ENCODE measurements around the gene TBX22.
"Not testable (repeated sequence)": the region's sequence is repeated elsewhere in the genome, so short reads cannot be mapped to it uniquely, and the experiment has no call there.

TBX22 gene

DNA sequence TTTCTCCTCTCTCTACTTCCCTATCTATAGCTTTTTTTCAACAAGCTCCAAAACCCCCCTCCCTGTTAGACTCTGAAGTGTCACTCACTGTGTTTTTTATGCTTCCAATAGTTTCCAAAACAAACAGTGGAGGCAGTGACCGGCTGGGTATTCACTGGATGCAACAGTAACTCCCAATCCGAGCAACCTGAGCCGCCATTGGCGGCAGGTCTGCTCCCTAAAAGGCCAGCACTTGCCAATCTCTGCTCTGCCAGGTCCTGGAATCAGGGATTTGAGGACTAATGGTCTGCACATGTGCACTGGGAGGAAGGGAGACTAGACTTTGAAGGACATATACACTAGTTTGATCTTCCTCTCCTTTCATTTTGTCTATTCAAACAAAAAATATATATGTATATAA lies 7.1 kb downstream of the TBX22 start:
- no peak overlapping the region for H3K4me3 ChIP-seq (ENCODE audit: severe bottlenecking)

DNA sequence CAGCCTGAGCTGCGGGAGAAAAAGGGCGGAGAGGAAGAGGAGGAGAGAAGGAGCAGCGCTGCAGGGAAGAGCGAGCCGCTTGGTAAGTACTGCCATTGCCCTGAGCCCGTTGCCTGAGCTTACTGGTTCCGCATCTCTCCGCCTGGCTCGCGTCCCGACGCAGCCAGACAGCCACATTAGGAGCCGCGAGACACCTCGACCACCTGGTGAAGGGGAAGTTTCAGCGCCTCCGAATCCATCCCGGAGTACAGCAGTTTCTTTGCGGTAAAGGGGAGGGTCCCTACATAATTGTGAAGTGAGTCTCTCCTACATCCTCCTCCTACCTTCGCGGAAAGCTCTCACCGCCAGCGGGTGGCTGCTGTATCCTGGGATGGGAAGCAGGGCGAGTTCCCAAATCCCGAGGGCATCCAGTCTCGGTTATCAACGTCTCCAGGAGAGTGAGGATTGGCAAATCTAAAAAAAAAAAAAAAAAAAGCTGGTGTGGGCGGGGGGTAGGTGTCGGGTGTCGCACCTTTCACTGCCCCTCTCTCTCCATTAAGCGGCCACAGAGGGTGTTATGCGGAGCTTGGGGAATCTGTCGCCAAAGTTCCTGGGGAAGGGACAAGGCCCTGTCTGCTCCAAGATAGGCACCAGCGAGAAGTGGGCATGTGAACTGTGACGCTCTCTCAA lies 7.9 kb downstream of the TBX22 start:
- H3K9me3 ChIP-seq (ENCODE audit: severe bottlenecking): no peaks in the 10 kb centered on the region
- H3K4me1 ChIP-seq (ENCODE audit: insufficient read depth, poor library complexity, severe bottlenecking): no peaks in the 10 kb centered on the region
- TF ChIP-seq, protein P1, sequence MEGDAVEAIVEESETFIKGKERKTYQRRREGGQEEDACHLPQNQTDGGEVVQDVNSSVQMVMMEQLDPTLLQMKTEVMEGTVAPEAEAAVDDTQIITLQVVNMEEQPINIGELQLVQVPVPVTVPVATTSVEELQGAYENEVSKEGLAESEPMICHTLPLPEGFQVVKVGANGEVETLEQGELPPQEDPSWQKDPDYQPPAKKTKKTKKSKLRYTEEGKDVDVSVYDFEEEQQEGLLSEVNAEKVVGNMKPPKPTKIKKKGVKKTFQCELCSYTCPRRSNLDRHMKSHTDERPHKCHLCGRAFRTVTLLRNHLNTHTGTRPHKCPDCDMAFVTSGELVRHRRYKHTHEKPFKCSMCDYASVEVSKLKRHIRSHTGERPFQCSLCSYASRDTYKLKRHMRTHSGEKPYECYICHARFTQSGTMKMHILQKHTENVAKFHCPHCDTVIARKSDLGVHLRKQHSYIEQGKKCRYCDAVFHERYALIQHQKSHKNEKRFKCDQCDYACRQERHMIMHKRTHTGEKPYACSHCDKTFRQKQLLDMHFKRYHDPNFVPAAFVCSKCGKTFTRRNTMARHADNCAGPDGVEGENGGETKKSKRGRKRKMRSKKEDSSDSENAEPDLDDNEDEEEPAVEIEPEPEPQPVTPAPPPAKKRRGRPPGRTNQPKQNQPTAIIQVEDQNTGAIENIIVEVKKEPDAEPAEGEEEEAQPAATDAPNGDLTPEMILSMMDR (IDR thresholded peaks at IDR 0.05; ENCODE audit: poor library complexity, severe bottlenecking): no peak
- ATAC-seq (ENCODE audit: low read depth): no peak
- H3K27me3 ChIP-seq (ENCODE audit: insufficient read depth, poor library complexity, severe bottlenecking): no peaks in the 10 kb centered on the region
- H3K36me3 ChIP-seq (ENCODE audit: low read depth): no peaks in the 10 kb centered on the region
- no peak for DNase-seq (ENCODE audit: low spot score)
- no peak overlapping the region for H3K27ac ChIP-seq (ENCODE audit: poor library complexity, severe bottlenecking)
- H3K4me3 ChIP-seq (ENCODE audit: severe bottlenecking): no peak overlapping the region

More for the DNA sequence above, 7.1 kb downstream of the TBX22 start:
- Histone ChIP-seq H3K9me3 (ENCODE audit: severe bottlenecking) (no peaks in the 10 kb centered on the region), H3K4me1 (ENCODE audit: insufficient read depth, poor library complexity, severe bottlenecking) (no peaks in the 10 kb centered on the region), H3K36me3 (ENCODE audit: low read depth) (no peaks in the 10 kb centered on the region), H3K27me3 (ENCODE audit: insufficient read depth, poor library complexity, severe bottlenecking) (no peaks in the 10 kb centered on the region), H3K27ac (ENCODE audit: poor library complexity, severe bottlenecking) (no peak overlapping the region)
- DNase-seq (ENCODE audit: low spot score) (no peak), ATAC-seq (ENCODE audit: low read depth) (no peak)
- TF ChIP-seq, protein P1 (IDR thresholded peaks at IDR 0.05; ENCODE audit: poor library complexity, severe bottlenecking): no peak

GRCh38 chrX:80026116-80026515 lies 11.6 kb downstream of the TBX22 start:
- no peak for DNase-seq (ENCODE audit: low spot score)
- no peak overlapping the region for H3K27ac ChIP-seq (ENCODE audit: poor library complexity, severe bottlenecking)
- no peaks in the 10 kb centered on the region for H3K27me3 ChIP-seq (ENCODE audit: insufficient read depth, poor library complexity, severe bottlenecking)
- H3K9me3 ChIP-seq (ENCODE audit: severe bottlenecking): no peaks in the 10 kb centered on the region
- no peaks in the 10 kb centered on the region for H3K4me1 ChIP-seq (ENCODE audit: insufficient read depth, poor library complexity, severe bottlenecking)
- TF ChIP-seq, protein P1 (IDR thresholded peaks at IDR 0.05; ENCODE audit: poor library complexity, severe bottlenecking): no peak
- H3K36me3 ChIP-seq (ENCODE audit: low read depth): no peaks in the 10 kb centered on the region
- no peak overlapping the region for H3K4me3 ChIP-seq (ENCODE audit: severe bottlenecking)
- ATAC-seq (ENCODE audit: low read depth): no peak

DNA sequence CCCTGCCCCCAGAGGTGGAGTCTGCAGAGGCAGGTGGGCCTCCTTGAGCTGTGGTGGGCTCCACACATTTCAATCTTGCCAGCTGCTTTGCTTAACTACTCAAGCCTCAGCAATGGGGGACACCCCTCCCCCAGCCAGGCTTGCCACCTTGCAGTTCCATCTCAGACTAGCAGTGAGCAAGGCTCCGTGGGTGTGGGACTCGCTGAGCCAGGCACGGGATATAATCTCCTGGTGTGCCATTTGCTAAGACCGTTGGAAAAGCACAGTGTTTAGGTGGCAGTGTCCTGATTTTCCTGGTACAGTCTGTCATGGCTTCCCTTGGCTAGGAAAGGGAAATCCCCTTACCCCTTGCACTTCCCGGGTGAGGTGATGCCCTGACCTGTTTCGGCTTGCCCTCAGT lies 51.6 kb downstream of the TBX22 start:
- H3K27me3 ChIP-seq (ENCODE audit: insufficient read depth, poor library complexity, severe bottlenecking); H3K36me3 ChIP-seq (ENCODE audit: low read depth); H3K27ac ChIP-seq (ENCODE audit: poor library complexity, severe bottlenecking); DNase-seq (ENCODE audit: low spot score); H3K4me3 ChIP-seq (ENCODE audit: severe bottlenecking); H3K9me3 ChIP-seq (ENCODE audit: severe bottlenecking); H3K4me1 ChIP-seq (ENCODE audit: insufficient read depth, poor library complexity, severe bottlenecking); ATAC-seq (ENCODE audit: low read depth): not testable (repeated sequence)

DNA sequence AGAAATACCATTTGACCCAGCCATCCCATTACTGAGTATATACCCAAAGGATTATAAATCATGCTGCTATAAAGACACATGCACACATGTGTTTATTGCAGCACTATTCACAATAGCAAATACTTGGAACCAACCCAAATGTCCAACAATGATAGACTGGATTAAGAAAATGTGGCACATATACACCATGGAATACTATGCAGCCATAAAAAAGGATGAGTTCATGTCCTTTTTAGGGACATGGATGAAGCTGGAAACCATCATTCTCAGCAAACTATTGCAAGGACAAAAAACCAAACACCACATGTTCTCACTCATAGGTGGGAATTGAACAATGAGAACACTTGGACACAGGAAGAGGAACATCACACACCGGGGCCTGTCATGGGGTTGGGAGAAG lies 61.1 kb downstream of the TBX22 start:
- not testable (repeated sequence) for DNase-seq (ENCODE audit: low spot score); H3K27ac ChIP-seq (ENCODE audit: poor library complexity, severe bottlenecking); H3K9me3 ChIP-seq (ENCODE audit: severe bottlenecking); H3K27me3 ChIP-seq (ENCODE audit: insufficient read depth, poor library complexity, severe bottlenecking); H3K4me1 ChIP-seq (ENCODE audit: insufficient read depth, poor library complexity, severe bottlenecking); ATAC-seq (ENCODE audit: low read depth); H3K4me3 ChIP-seq (ENCODE audit: severe bottlenecking); H3K36me3 ChIP-seq (ENCODE audit: low read depth)

All from RWPE2 (cell line).